GM12801 (cell line): ENCODE results near the gene NEDD4L.

Source experiments
- CTCF ChIP-seq: IDR thresholded peaks from one replicate; pipeline ENCODE4 v1.5.1; 2011; ENCODE audit warnings: control low read depth; ENCODE audit not compliant: insufficient read length; ENCODE audit errors: extremely low read depth

NEDD4L gene

DNA sequence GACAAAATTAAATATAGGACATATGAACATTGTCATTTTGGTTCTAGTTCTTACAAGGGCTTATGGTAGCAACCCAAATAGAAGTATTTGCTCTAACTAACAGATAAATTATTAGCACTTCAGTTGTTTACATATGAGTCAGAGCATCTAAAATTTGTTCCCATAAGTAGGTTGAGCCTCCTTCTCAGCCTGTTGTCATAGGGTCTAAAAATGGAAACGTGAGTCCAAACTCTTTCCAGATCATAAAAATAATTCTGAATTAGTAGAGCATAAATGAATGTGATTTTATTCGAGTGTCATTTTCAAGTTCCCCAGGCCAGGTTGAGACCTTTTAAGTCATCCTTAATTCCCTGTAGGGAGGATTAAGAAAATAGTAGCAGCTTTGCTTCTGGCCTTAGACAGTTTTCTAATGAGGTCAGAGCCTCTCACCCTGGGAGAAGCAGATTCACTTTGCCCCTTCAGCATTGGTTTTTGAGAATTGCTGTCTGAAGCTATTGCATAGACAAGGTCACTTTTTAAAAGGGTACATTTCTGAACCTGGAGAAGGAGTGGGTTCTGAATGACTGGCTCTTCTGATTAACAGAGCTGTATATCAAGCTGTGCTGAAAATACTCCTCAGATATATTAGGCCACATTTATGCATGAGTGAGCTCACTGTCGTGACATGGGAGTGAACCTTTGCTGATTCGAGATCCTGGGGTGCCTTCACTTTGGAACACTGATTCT, 164.3 kb downstream of the NEDD4L start:
- TF ChIP-seq CTCF: no peak

DNA sequence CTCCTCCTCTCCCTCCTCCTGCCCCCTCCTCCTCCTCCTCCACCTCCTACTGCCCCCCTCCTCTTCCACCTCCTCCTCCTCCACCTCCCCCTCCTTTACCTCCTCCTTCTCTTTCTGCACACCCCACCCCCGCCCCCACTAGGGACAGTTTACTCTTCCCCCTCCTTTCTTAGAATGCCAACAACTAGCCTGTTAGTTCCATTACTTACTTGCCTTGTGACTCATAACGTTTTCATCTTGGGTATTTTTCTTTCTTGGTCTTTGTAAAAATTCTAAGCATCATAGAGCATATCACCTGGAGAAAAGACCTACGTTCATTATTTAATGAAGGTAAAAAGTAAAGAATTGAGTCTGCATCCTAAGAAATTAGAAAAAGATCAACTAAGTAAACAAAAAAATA, 165.3 kb downstream of the NEDD4L start:
- no peak for TF ChIP-seq CTCF

DNA sequence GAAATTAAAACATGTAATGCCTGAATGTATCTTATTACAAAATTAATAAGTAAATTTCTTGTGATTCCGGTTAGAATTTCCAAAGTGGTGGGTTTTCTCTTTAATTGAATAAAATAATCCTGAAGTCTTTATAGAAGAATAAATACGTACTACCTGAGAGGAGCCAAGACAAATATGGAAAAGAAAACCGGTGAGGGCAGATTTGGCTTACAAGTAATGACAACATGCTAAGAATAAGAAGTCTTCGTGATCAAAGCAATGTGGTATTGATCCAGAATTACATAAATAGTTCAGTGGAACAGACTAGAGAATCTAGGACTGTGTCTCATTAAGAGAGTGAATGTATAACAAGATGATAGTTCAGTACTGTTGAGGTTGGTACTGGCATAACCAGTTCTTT, 167.5 kb downstream of the NEDD4L start:
- no peak for TF ChIP-seq CTCF

DNA sequence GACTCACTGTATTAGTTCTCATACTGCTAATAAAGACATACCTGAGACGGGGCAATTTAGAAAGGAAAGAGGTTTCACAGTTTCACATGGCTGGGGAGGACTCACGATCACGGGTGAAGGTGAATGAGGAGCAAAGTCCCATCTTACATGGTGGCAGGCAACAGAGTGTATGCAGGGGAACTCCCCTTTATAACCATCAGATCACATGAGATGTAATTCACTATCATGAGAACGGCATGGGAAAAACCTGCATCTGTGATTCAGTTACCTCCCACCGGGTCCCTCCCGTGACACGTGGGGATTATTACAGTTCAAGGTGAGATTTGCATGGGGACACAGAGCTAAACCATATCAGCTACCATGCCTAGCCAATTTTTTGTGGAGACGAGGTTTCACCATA, 168.2 kb downstream of the NEDD4L start:
- no peak for TF ChIP-seq CTCF

GRCh38 chr18:58213440-58213839, 169.4 kb downstream of the NEDD4L start:
- TF ChIP-seq CTCF: no peak

GRCh38 chr18:58215011-58215410, 171.0 kb downstream of the NEDD4L start:
- TF ChIP-seq CTCF: no peak

GRCh38 chr18:58216071-58216481, 172.1 kb downstream of the NEDD4L start:
- TF ChIP-seq CTCF: no peak
